Sigmoid colon (tissue), 4 donors: ENCODE data around the gene PPP1R3D.

ENCODE experiments used
- EP300 ChIP-seq, 4 donors: sonication (generic); formaldehyde crosslinking; IDR thresholded peaks; one replicate each; pipeline ENCODE4 v1.6.1; 2017; ENCODE audit warnings: antibody characterized with exemption in 4 of 4
- POLR2A ChIP-seq, 2 donors: fragments of 450-650 bp; IDR thresholded peaks; one replicate each; pipeline ENCODE4 v1.6.1; 2016; ENCODE audit warnings: antibody characterized with exemption in 2 of 2, mild to moderate bottlenecking in 2 of 2, moderate library complexity in 2 of 2
- POLR2AphosphoS5 ChIP-seq, 4 donors: sonication (generic); formaldehyde crosslinking; IDR thresholded peaks; one replicate each; pipeline ENCODE4 v1.6.1; 2017; ENCODE audit warnings: antibody characterized with exemption in 4 of 4
- TF ChIP-seq, protein P1 (sequence below), 4 experiments: fragments of 450-650 bp in 3 of 4; fragments of 200-600 bp in 1 of 4; IDR thresholded peaks; one replicate each; pipeline ENCODE4 v1.5.1; 2016 to 2019; ENCODE audit warnings: antibody characterized with exemption in 4 of 4, mild to moderate bottlenecking in 3 of 4, moderate library complexity in 2 of 4

DNA sequence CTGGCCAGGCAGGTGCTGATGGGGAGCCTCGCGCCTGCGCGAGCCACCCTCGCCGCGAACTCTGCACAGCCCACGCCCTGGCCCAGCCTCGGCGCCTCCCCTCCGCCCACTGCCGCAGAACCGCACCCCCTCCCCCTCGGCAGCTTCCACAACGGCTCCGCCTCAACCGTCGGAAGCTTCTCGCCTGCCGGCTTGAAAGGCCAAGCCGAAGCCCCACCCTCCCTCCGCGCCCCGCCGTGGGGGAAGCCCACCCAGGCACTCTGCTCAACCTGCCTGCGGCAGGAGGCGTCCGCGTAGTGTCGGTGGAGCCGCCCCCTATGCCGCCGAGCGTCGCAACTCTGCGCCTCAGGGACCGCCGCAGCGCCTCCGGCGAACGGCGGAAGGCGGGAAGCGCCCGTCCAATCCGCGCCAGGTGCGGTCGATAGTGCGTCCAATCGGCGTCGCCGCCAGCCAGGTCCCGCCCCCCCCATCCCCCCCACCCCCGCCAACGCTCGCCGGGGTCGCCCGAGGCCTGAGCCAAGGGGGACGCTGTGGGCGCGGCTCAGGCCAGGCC is 6.7 kb downstream of the PPP1R3D start, which contains the start of gene SYCP2:
- TF ChIP-seq POLR2A (IDR thresholded peaks at IDR 0.05) (no peak), POLR2AphosphoS5 (IDR thresholded peaks at IDR 0.05) (no peak), EP300 (IDR thresholded peaks at IDR 0.05) (no peak)
- TF ChIP-seq, protein P1, sequence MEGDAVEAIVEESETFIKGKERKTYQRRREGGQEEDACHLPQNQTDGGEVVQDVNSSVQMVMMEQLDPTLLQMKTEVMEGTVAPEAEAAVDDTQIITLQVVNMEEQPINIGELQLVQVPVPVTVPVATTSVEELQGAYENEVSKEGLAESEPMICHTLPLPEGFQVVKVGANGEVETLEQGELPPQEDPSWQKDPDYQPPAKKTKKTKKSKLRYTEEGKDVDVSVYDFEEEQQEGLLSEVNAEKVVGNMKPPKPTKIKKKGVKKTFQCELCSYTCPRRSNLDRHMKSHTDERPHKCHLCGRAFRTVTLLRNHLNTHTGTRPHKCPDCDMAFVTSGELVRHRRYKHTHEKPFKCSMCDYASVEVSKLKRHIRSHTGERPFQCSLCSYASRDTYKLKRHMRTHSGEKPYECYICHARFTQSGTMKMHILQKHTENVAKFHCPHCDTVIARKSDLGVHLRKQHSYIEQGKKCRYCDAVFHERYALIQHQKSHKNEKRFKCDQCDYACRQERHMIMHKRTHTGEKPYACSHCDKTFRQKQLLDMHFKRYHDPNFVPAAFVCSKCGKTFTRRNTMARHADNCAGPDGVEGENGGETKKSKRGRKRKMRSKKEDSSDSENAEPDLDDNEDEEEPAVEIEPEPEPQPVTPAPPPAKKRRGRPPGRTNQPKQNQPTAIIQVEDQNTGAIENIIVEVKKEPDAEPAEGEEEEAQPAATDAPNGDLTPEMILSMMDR (IDR thresholded peaks at IDR 0.05): no peak
